PC-3 (cell line): ENCODE data around the gene BCAS1. TPM values are rescaled to one million over a fixed set of nuclear protein-coding genes. Genes with fewer than 3 reads are reported as not detected.

ENCODE experiments used
- ATAC-seq: fragments of 200-7000 bp; cut with Tn5 transposase; 2 replicates; pipeline ENCODE4 v1.9.1; 2020; ENCODE audit warnings: mild to moderate bottlenecking, moderate library complexity
- BruUV-seq: library from RNA; stranded (reverse); fragments of 400-500 nt; replicated peaks from 2 replicates; lab custom pipeline; 2021; lab: Mats Ljungman, UMichigan
- CTCF ChIA-PET: fragments of 300-600 bp; sonication (Branson Sonifier 250); formaldehyde crosslinking; loops from one replicate; lab custom pipeline; 2022; ENCODE audit warnings: antibody characterized with exemption; lab: Charles Lee
- POLR2A ChIA-PET: fragments of 300-600 bp; sonication (Branson Sonifier 250); formaldehyde crosslinking; loops from one replicate; lab custom pipeline; 2022; ENCODE audit warnings: antibody characterized with exemption; ENCODE audit not compliant: unreplicated experiment; lab: Charles Lee
- DNase-seq: peaks from one replicate; pipeline ENCODE4 v3.0.0-alpha.2; 2015
- H2AFZ ChIP-seq: fragments of 300-600 bp; sonication (generic); 2 replicates; pipeline ENCODE4 v1.6.0; 2016; ENCODE audit warnings: antibody characterized with exemption, low read length
- H3F3A ChIP-seq: fragments of 300-600 bp; sonication (generic); one replicate; pipeline ENCODE4 v1.6.0; 2017; ENCODE audit warnings: antibody characterized with exemption, low read length, control low read depth, mild to moderate bottlenecking; ENCODE audit not compliant: unreplicated experiment
- H3K27ac ChIP-seq: fragments of 300-600 bp; sonication (generic); 2 replicates; pipeline ENCODE4 v1.5.1; 2016; ENCODE audit warnings: mild to moderate bottlenecking, low read length
- H3K27me3 ChIP-seq: fragments of 300-600 bp; sonication (generic); 2 replicates; pipeline ENCODE4 v1.6.1; 2016; ENCODE audit warnings: low read length, mixed read lengths
- H3K36me3 ChIP-seq: fragments of 300-600 bp; sonication (generic); 2 replicates; pipeline ENCODE4 v1.6.1; 2016; ENCODE audit warnings: low read depth, mixed run types, low read length, mixed read lengths
- H3K4me1 ChIP-seq: fragments of 300-600 bp; sonication (generic); 2 replicates; pipeline ENCODE4 v1.5.1; 2016; ENCODE audit warnings: low read length; ENCODE audit not compliant: insufficient read depth
- H3K4me2 ChIP-seq: fragments of 300-600 bp; sonication (generic); 2 replicates; pipeline ENCODE4 v1.6.0; 2016; ENCODE audit warnings: low read length
- H3K4me3 ChIP-seq: fragments of 300-600 bp; sonication (generic); 2 replicates; pipeline ENCODE4 v1.5.1; 2016; ENCODE audit warnings: mild to moderate bottlenecking, low read length, mixed read lengths
- H3K79me2 ChIP-seq: fragments of 300-600 bp; sonication (generic); 2 replicates; pipeline ENCODE4 v1.6.1; 2017; ENCODE audit warnings: low read length, mixed read lengths
- H3K9ac ChIP-seq: fragments of 300-600 bp; sonication (generic); 2 replicates; pipeline ENCODE4 v1.6.0; 2016; ENCODE audit warnings: mild to moderate bottlenecking, low read length
- H3K9me2 ChIP-seq: fragments of 300-600 bp; sonication (generic); replicated peaks from 2 replicates; pipeline ENCODE4 v1.6.1; 2016; ENCODE audit warnings: mixed run types, low read length, mixed read lengths
- H3K9me3 ChIP-seq: fragments of 300-600 bp; sonication (generic); 2 replicates; pipeline ENCODE4 v1.6.1; 2016; ENCODE audit warnings: low read length, mixed read lengths
- H4K20me1 ChIP-seq: fragments of 300-600 bp; sonication (generic); 2 replicates; pipeline ENCODE4 v1.6.1; 2016; ENCODE audit warnings: low read length, mixed read lengths
- CTCF ChIP-seq: fragments of 300-600 bp; sonication (generic); conservative IDR thresholded peaks from 2 replicates; pipeline ENCODE4 v1.5.1; 2017; ENCODE audit warnings: antibody characterized with exemption, low read depth, mild to moderate bottlenecking, low read length
- EZH2 ChIP-seq: fragments of 300-600 bp; sonication (generic); IDR thresholded peaks from one replicate; pipeline ENCODE4 v1.6.1; 2017; ENCODE audit warnings: antibody characterized with exemption, mild to moderate bottlenecking, low read length; ENCODE audit not compliant: unreplicated experiment
- EZH2phosphoT487 ChIP-seq: fragments of 300-600 bp; sonication (generic); IDR thresholded peaks from 2 replicates; pipeline ENCODE4 v1.6.1; 2018; ENCODE audit warnings: mild to moderate bottlenecking, antibody characterized with exemption, low read length, borderline replicate concordance
- intact Hi-C: fragments of 100-400 bp; cut with micrococcal nuclease; formaldehyde crosslinking; loops from 2 replicates; pipeline ENCODE4 v1.9.0; 2023
- total RNA-seq: library from RNA; depleted of rRNA; stranded (reverse); fragments of >200 nt; gene quantifications from 2 replicates; pipeline ENCODE4 v1.2.3, GENCODE V29; 2014

The BCAS1 gene
- total RNA-seq, 1 experiment from 2014 or later, result 0.18 TPM

DNA sequence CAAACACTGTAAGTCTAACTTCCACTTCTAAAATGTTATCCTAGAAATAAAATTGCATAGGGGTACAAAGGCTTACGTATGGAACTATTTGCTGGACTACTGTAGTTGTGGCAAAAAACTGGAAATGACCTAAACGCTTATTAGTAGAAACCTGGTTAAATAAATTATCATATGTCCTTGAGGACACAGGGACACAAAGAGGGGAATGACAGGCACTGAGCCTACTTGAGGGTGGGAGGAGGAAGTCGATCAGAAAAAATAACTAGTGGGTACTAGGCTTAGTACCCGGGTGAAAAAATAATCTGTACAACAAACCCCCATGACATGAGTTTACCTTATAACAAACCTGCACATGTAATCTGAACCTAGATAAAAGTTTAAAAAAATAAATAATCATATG lies 28.4 kb downstream of the BCAS1 start:
- Histone ChIP-seq H3K27ac (no peak overlapping the region), H3K9me3 (no peaks in the 10 kb centered on the region), H3K27me3 (peaks cover 40% of the 10 kb centered on the region), H3K9me2 (no peaks in the 10 kb centered on the region), H3K4me2 (no peak overlapping the region), H3K79me2 (no peaks in the 10 kb centered on the region), H2AFZ (no peak overlapping the region), H3K4me1 (no peaks in the 10 kb centered on the region), H3K4me3 (no peak overlapping the region), H3F3A (no peaks in the 10 kb centered on the region), H3K36me3 (no peaks in the 10 kb centered on the region), H4K20me1 (no peaks in the 10 kb centered on the region), H3K9ac (no peak overlapping the region)
- no peak for DNase-seq
- no peak for TF ChIP-seq EZH2phosphoT487
- TF ChIP-seq CTCF, result no peak
- TF ChIP-seq EZH2, result no peak
- intact Hi-C loops, result no loop called here
- ChIA-PET POLR2A (no interaction called here), CTCF (no interaction called here)
- ATAC-seq, result no peak
- no TSS peak for BruUV-seq

- no peaks in the 10 kb centered on the region for H3K4me1 ChIP-seq
- no peaks in the 10 kb centered on the region for H4K20me1 ChIP-seq
- H3K4me3 ChIP-seq, result no peak overlapping the region
- H3F3A ChIP-seq, result no peaks in the 10 kb centered on the region
- peaks cover 44% of the 10 kb centered on the region for H3K27me3 ChIP-seq
- H2AFZ ChIP-seq, result no peak overlapping the region
- H3K36me3 ChIP-seq, result no peaks in the 10 kb centered on the region
- no TSS peak for BruUV-seq
- H3K79me2 ChIP-seq, result no peaks in the 10 kb centered on the region
- TF ChIP-seq EZH2 (no peak), EZH2phosphoT487 (no peak), CTCF (no peak)
- no peaks in the 10 kb centered on the region for H3K9me2 ChIP-seq
- no peak overlapping the region for H3K9ac ChIP-seq
- POLR2A ChIA-PET, result no interaction called here
- no peak overlapping the region for H3K4me2 ChIP-seq
- intact Hi-C loops, result no loop called here
- no peak for DNase-seq
- H3K27ac ChIP-seq, result no peak overlapping the region
- CTCF ChIA-PET, result no interaction called here
- ATAC-seq, result no peak
- H3K9me3 ChIP-seq, result no peaks in the 10 kb centered on the region
Measured at GRCh38 chr20:54041336-54041735, 29.1 kb downstream of the BCAS1 start.

DNA sequence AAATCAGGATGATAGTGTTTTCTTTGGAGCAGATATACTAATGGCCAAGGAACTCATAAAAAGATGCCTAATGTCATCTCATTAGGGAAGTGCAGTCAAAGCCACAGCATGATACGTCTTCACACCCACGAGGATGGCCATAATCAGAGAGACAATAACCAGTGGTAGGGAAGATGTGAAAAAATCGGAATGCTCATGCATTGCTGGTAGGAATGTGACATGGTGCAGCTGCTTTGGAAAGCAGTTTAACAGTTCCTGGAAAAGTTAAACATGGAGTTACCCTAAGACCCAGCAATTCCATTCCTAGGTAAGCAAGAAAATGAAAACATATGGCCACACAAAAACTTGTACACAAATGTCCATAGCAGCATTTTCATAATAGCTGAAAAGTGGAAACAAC lies 29.9 kb downstream of the BCAS1 start:
- no peak for ATAC-seq
- Histone ChIP-seq H3K4me1 (no peaks in the 10 kb centered on the region), H4K20me1 (no peaks in the 10 kb centered on the region), H3K4me3 (no peak overlapping the region), H3K9ac (no peak overlapping the region), H3K36me3 (no peaks in the 10 kb centered on the region), H3K27ac (no peak overlapping the region), H2AFZ (no peak overlapping the region), H3K9me3 (no peaks in the 10 kb centered on the region), H3K9me2 (no peaks in the 10 kb centered on the region), H3K4me2 (no peak overlapping the region), H3F3A (no peaks in the 10 kb centered on the region), H3K27me3 (peaks cover 51% of the 10 kb centered on the region), H3K79me2 (no peaks in the 10 kb centered on the region)
- DNase-seq, result no peak
- BruUV-seq, result no TSS peak
- TF ChIP-seq EZH2phosphoT487 (no peak), EZH2 (no peak), CTCF (no peak)
- intact Hi-C loops, result no loop called here
- POLR2A ChIA-PET, result no interaction called here
- CTCF ChIA-PET, result no interaction called here
